ENCODE data around the gene THRB.

GRCh38 chr3:24263069-24263668 lies 231.5 kb downstream of the THRB start:
- TF ChIP-seq EP300 (IDR thresholded peaks at IDR 0.05; ENCODE audit: borderline replicate concordance in 1 of 2, low read depth in 1 of 2, low read length in 1 of 2) (no peak), CTCF (IDR thresholded peaks at IDR 0.05) (no peak), MAX (IDR thresholded peaks at IDR 0.05; ENCODE audit: low read depth) (no peak), ELF1 (IDR thresholded peaks at IDR 0.05) (no peak), NRF1 (IDR thresholded peaks at IDR 0.05; ENCODE audit: low read depth, low read length) (no peak), TEAD4 (IDR thresholded peaks at IDR 0.05; ENCODE audit: borderline replicate concordance, insufficient read depth) (no peak), FOSL2 (IDR thresholded peaks at IDR 0.05; ENCODE audit: borderline replicate concordance, low read depth) (no peak), NFIC (IDR thresholded peaks at IDR 0.05; ENCODE audit: borderline replicate concordance) (no peak), REST (IDR thresholded peaks at IDR 0.05; ENCODE audit: low read depth, low read length) (no peak), GATA2 (CRISPR knock-in tag; IDR thresholded peaks at IDR 0.05) (no peak), FOXM1 (IDR thresholded peaks at IDR 0.05; ENCODE audit: low read depth) (no peak), USF1 (IDR thresholded peaks at IDR 0.05; ENCODE audit: borderline replicate concordance, low read depth) (no peak), JUND (IDR thresholded peaks at IDR 0.05) (no peak)
